IMR-90 (cell line): ENCODE results near the gene GPSM1. TPM values are rescaled to one million over a fixed set of nuclear protein-coding genes. Genes with fewer than 3 reads are reported as not detected.
A peak's percentile ranks its signal among the peaks of the same experiment; 100 is the strongest.

ENCODE experiments used
- ATAC-seq: fragments of 200-7000 bp; cut with Tn5 transposase; 2 replicates; pipeline ENCODE4 v1.9.1; 2020; ENCODE audit warnings: low read depth, mild to moderate bottlenecking, moderate library complexity
- BruUV-seq: library from RNA; stranded (reverse); fragments of 400-500 nt; replicated peaks from 2 replicates; lab custom pipeline; 2021; lab: Mats Ljungman, UMichigan
- CTCF ChIA-PET: fragments of 300-600 bp; formaldehyde crosslinking; extraction: SDS; loops from one replicate; lab custom pipeline; 2021; ENCODE audit warnings: antibody characterized with exemption; lab: Yijun Ruan, JAX
- POLR2A ChIA-PET: fragments of 300-600 bp; sonication (Branson Sonifier 250); formaldehyde crosslinking; loops from one replicate; lab custom pipeline; 2022; ENCODE audit warnings: antibody characterized with exemption; ENCODE audit not compliant: unreplicated experiment; lab: Charles Lee
- DNase-seq: peaks from one replicate; pipeline ENCODE4 v3.0.0; 2013
- H2AFZ ChIP-seq: replicated peaks from 2 replicates; pipeline ENCODE3; 2013; ENCODE audit warnings: low read length, mild to moderate bottlenecking; ENCODE audit not compliant: poor library complexity
- H2AK5ac ChIP-seq: 2 replicates; pipeline ENCODE4 v1.6.1; 2013; ENCODE audit warnings: low read depth, low read length, inconsistent platforms
- H2AK9ac ChIP-seq: replicated peaks from 2 replicates; pipeline ENCODE3; 2013; ENCODE audit warnings: mild to moderate bottlenecking, low read depth, low read length, moderate library complexity; ENCODE audit not compliant: poor library complexity
- H2BK120ac ChIP-seq: 2 replicates; pipeline ENCODE4 v1.6.1; 2013; ENCODE audit warnings: low read depth, low read length, inconsistent platforms
- H2BK15ac ChIP-seq: 3 replicates; pipeline ENCODE4 v1.6.1; 2013; ENCODE audit warnings: low read depth, low read length, inconsistent platforms
- H2BK20ac ChIP-seq: 2 replicates; pipeline ENCODE4 v1.6.1; 2013; ENCODE audit warnings: low read depth, mild to moderate bottlenecking, inconsistent platforms, low read length, moderate library complexity
- H2BK5ac ChIP-seq: 2 replicates; pipeline ENCODE4 v1.6.1; 2013; ENCODE audit warnings: mild to moderate bottlenecking, low read depth, low read length, inconsistent platforms; ENCODE audit not compliant: poor library complexity, severe bottlenecking
- H3K14ac ChIP-seq: replicated peaks from 2 replicates; pipeline ENCODE4 v1.6.1; 2013; ENCODE audit warnings: low read depth, low read length, inconsistent platforms
- H3K18ac ChIP-seq: 2 replicates; pipeline ENCODE4 v1.6.1; 2013; ENCODE audit warnings: low read depth, low read length, control low read depth
- H3K23ac ChIP-seq: 2 replicates; pipeline ENCODE4 v1.6.1; 2013; ENCODE audit warnings: low read depth, low read length, inconsistent platforms
- H3K27ac ChIP-seq: 2 replicates; pipeline ENCODE4 v1.5.1; 2013; ENCODE audit warnings: mild to moderate bottlenecking, control low read depth, low read length; ENCODE audit not compliant: insufficient read depth
- H3K27me3 ChIP-seq: 2 replicates; pipeline ENCODE4 v1.6.1; 2013; ENCODE audit warnings: low read length; ENCODE audit not compliant: control insufficient read depth, insufficient read depth
- H3K36me3 ChIP-seq: 2 replicates; pipeline ENCODE4 v1.6.1; 2013; ENCODE audit warnings: low read length, mixed read lengths; ENCODE audit not compliant: control insufficient read depth, insufficient read depth
- H3K4ac ChIP-seq: 2 replicates; pipeline ENCODE4 v1.6.1; 2013; ENCODE audit warnings: low read depth, low read length, inconsistent platforms
- H3K4me1 ChIP-seq: 2 replicates; pipeline ENCODE4 v1.6.1; 2013; ENCODE audit warnings: low read length, mixed read lengths; ENCODE audit not compliant: control insufficient read depth, insufficient read depth
- H3K4me2 ChIP-seq: 2 replicates; pipeline ENCODE4 v1.6.1; 2013; ENCODE audit warnings: low read depth, mild to moderate bottlenecking, control low read depth, low read length, moderate library complexity
- H3K4me3 ChIP-seq: 2 replicates; pipeline ENCODE4 v1.5.1; 2013; ENCODE audit warnings: low read depth, mild to moderate bottlenecking, control low read depth, low read length, moderate library complexity; ENCODE audit not compliant: insufficient read depth
- H3K56ac ChIP-seq: 2 replicates; pipeline ENCODE4 v1.6.1; 2013; ENCODE audit warnings: low read length, inconsistent platforms; ENCODE audit not compliant: insufficient read depth; ENCODE audit errors: extremely low read depth
- H3K79me1 ChIP-seq, 2 experiments: 2 replicates each; pipeline ENCODE4 v1.6.1; 2013; ENCODE audit warnings: low read length in 2 of 2, inconsistent platforms in 1 of 2, low read depth in 1 of 2
- H3K9ac ChIP-seq: 2 replicates; pipeline ENCODE4 v1.6.1; 2013; ENCODE audit warnings: low read depth, low read length, control low read depth
- H3K9me1 ChIP-seq: 2 replicates; pipeline ENCODE4 v1.6.1; 2013; ENCODE audit warnings: low read length, inconsistent platforms; ENCODE audit not compliant: insufficient read depth
- H3K9me3 ChIP-seq: 2 replicates; pipeline ENCODE4 v1.6.1; 2013; ENCODE audit warnings: low read length; ENCODE audit not compliant: control insufficient read depth, insufficient read depth
- H4K20me1 ChIP-seq: 2 replicates; pipeline ENCODE4 v1.6.1; 2013; ENCODE audit warnings: low read length, inconsistent platforms; ENCODE audit not compliant: insufficient read depth
- H4K5ac ChIP-seq: 2 replicates; pipeline ENCODE4 v1.6.1; 2013; ENCODE audit warnings: mild to moderate bottlenecking, low read depth, low read length, control low read depth
- H4K8ac ChIP-seq, 2 experiments: 2 replicates each; pipeline ENCODE4 v1.6.1; 2013; ENCODE audit warnings: low read depth in 2 of 2, low read length in 2 of 2, control low read depth in 1 of 2, inconsistent platforms in 1 of 2
- H4K91ac ChIP-seq: 2 replicates; pipeline ENCODE4 v1.6.1; 2013; ENCODE audit warnings: low read depth, low read length, inconsistent platforms; ENCODE audit not compliant: insufficient read depth
- CHD1 ChIP-seq: IDR thresholded peaks from 2 replicates; pipeline ENCODE4 v1.6.1; 2012; ENCODE audit warnings: low read depth, low read length, improper control_type of control experiment
- FOS ChIP-seq: fragments of 150-350 bp; IDR thresholded peaks from 2 replicates; pipeline ENCODE4 v1.6.1; 2016; ENCODE audit warnings: low read depth, low read length
- MXI1 ChIP-seq: IDR thresholded peaks from 2 replicates; pipeline ENCODE4 v1.6.1; 2012; ENCODE audit warnings: low read depth, mild to moderate bottlenecking, low read length, moderate library complexity, borderline replicate concordance
- NFE2L2 ChIP-seq: fragments of 150-350 bp; IDR thresholded peaks from 2 replicates; pipeline ENCODE4 v1.6.1; 2016; ENCODE audit warnings: low read depth, mild to moderate bottlenecking, low read length
- RAD21 ChIP-seq: IDR thresholded peaks from 2 replicates; pipeline ENCODE4 v1.6.1; 2012; ENCODE audit warnings: low read length, improper control_type of control experiment
- SMC3 ChIP-seq: fragments of 150-350 bp; IDR thresholded peaks from 2 replicates; pipeline ENCODE4 v1.6.1; 2016; ENCODE audit warnings: low read depth, mild to moderate bottlenecking, antibody characterized with exemption, low read length, moderate library complexity
- WGBS, 2 experiments: methylation state at CpG; one replicate each; pipeline versions ENCODE4 v1.1.5 to v1.1.7; 2013; ENCODE audit warnings: missing lambda C conversion rate in 2 of 2; ENCODE audit not compliant: insufficient read length in 1 of 2; ENCODE audit errors: extremely low coverage in 2 of 2; 5-methylcytosine and 5-hydroxymethylcytosine counted together
- dilution Hi-C: fragments of 300-500 bp; cut with HindIII; formaldehyde crosslinking; loops from one replicate; pipeline ENCODE4 v1.14.3; 2018; ENCODE audit warnings: low sequenced_read_pairs; ENCODE audit not compliant: unreplicated experiment
- in situ Hi-C: fragments of 300-500 bp; cut with MboI; formaldehyde crosslinking; loops from 3 replicates; pipeline ENCODE4 v1.14.3; 2019; ENCODE audit warnings: low sequenced_read_pairs, inconsistent platforms, mixed read lengths
- intact Hi-C: fragments of 100-400 bp; cut with micrococcal nuclease; formaldehyde crosslinking; loops from 2 replicates; pipeline ENCODE4 v1.10.0; 2022
- polyA plus RNA-seq, 3 experiments: library from polyadenylated mRNA; depleted of rRNA; stranded (reverse); fragments of >200 nt; gene quantifications; 2 replicates each; pipeline ENCODE4 v1.2.3, GENCODE V29; 2012; ENCODE audit warnings: low replicate concordance in 1 of 3
- total RNA-seq: library from RNA; depleted of rRNA; stranded (reverse); fragments of >200 nt; gene quantifications from 2 replicates; pipeline ENCODE4 v1.2.3, GENCODE V29; 2012

The GPSM1 gene
- total and polyA plus RNA-seq, 2 of the 4 experiments (the other 2 are of a cell fraction): 28.7 to 71.2 TPM

- no peak overlapping the region for H3K56ac ChIP-seq
- peak overlapping the region; percentile 19; the same call in 1 of the 2 replicates for H3K4me2 ChIP-seq
- no TSS peak for BruUV-seq
- DNase-seq: no peak
- H3K4me1 ChIP-seq: peaks cover 32% of the 10 kb centered on the region
- no peak overlapping the region for H2AK9ac ChIP-seq
- H3K18ac ChIP-seq: no peak overlapping the region
- H3K36me3 ChIP-seq: peaks cover 35% of the 10 kb centered on the region; the same call in 1 of the 2 replicates
- peaks cover 72% of the 10 kb centered on the region for H4K20me1 ChIP-seq
- no peak overlapping the region for H2BK120ac ChIP-seq
- intact Hi-C loops: no loop called here
- no peak overlapping the region; the same call in 1 of the 2 replicates for H3K9ac ChIP-seq
- H2BK20ac ChIP-seq: no peak overlapping the region
- H3K4ac ChIP-seq: no peak overlapping the region
- ChIA-PET POLR2A (no interaction called here), CTCF (no interaction called here)
- no peaks in the 10 kb centered on the region for H3K9me3 ChIP-seq
- H3K14ac ChIP-seq: no peak overlapping the region
- no peak for ATAC-seq
- no peak overlapping the region for H3K4me3 ChIP-seq
- no peak overlapping the region for H2BK15ac ChIP-seq
- no peak overlapping the region for H4K8ac ChIP-seq
- TF ChIP-seq RAD21 (no peak), MXI1 (no peak), NFE2L2 (no peak), CHD1 (no peak), SMC3 (no peak), FOS (no peak)
- in situ Hi-C loops: no loop called here
- H3K27me3 ChIP-seq: no peaks in the 10 kb centered on the region
- no peak overlapping the region for H2AK5ac ChIP-seq
- no peak overlapping the region for H2BK5ac ChIP-seq
- no peak overlapping the region for H4K91ac ChIP-seq
- H3K9me1 ChIP-seq: peaks cover 3% of the 10 kb centered on the region
- H3K27ac ChIP-seq: peak overlapping the region; percentile 18
- H4K5ac ChIP-seq: no peak overlapping the region
- dilution Hi-C loops: no loop called here
- no peak overlapping the region for H2AFZ ChIP-seq
- peak overlapping the region; percentile 43; the same call in 1 of the 2 replicates for H3K23ac ChIP-seq
- peaks cover 1 to 49% of the 10 kb centered on the region in 2 experiments; a peak in 2 of 4 replicates for H3K79me1 ChIP-seq
- WGBS, 2 experiments: 90% methylated on average over 8 of the region's 14 CpGs; no CpG with 5 or more reads in 1 of the 2 experiments
Measured at GRCh38 chr9:136330406-136330990, 3.2 kb downstream of the GPSM1 start.
